H1 (cell line): ENCODE data around the gene SLC6A6. TPM values are rescaled to one million over a fixed set of nuclear protein-coding genes. Genes with fewer than 3 reads are reported as not detected.

Experiments used
- ASH2L ChIP-seq: fragments of 200-600, 300-600 bp; sonication (generic); IDR thresholded peaks from one replicate; pipeline ENCODE4 v1.7.1; 2017; ENCODE audit warnings: low read length
- BRCA1 ChIP-seq: IDR thresholded peaks from 2 replicates; pipeline ENCODE4 v1.6.1; 2012; ENCODE audit warnings: low read depth, low read length, improper control_type of control experiment
- MAFK ChIP-seq: IDR thresholded peaks from 2 replicates; pipeline ENCODE4 v1.6.1; 2012; ENCODE audit warnings: low read depth, mild to moderate bottlenecking, improper control_type of control experiment, low read length
- SIN3A ChIP-seq, 2 experiments: IDR thresholded peaks in 1 of 2; conservative IDR thresholded peaks in 1 of 2; 2 replicates each; pipeline ENCODE4 v1.6.1; 2011 to 2012; ENCODE audit warnings: low read length in 2 of 2, improper control_type of control experiment in 1 of 2, low read depth in 1 of 2, mild to moderate bottlenecking in 1 of 2
- SIRT6 ChIP-seq: IDR thresholded peaks from one replicate; pipeline ENCODE4 v1.7.1; 2012; ENCODE audit warnings: low read length, inconsistent platforms
- polyA plus RNA-seq, 7 experiments: library from polyadenylated mRNA; depleted of rRNA in 3 of 7; stranded (reverse) in 5 of 7; unstranded in 2 of 7; fragments of >200 nt in 5 of 7; fragments of 200-250 nt in 2 of 7; gene quantifications; 1 replicate in 5 of 7; 2 replicates in 1 of 7; 4 replicates in 1 of 7; pipeline versions ENCODE4 v1.2.1 to v1.2.3, GENCODE V29; 2011 to 2013; ENCODE audit warnings: missing spikeins in 2 of 7, mixed read lengths in 2 of 7
- total RNA-seq: library from RNA; stranded (reverse); fragmentation: NEBNext Ultra II Directional; extraction: Animal tissue kit (Norgen Biotek cat#: 25700); gene quantifications from 2 replicates; pipeline ENCODE4 v1.2.1, GENCODE V29; 2021

SLC6A6 gene
- total and polyA plus RNA-seq, 2 of the 8 experiments (the other 6 are each of a cell fraction or from before 2014, with no cell fraction given) = 66.2 to 144 TPM

GRCh38 chr3:14485981-14486380, 83.6 kb downstream of the SLC6A6 start (continued):
- TF ChIP-seq SIRT6 (no peak), SIN3A (conservative IDR thresholded peaks at IDR 0.05 in 1 of 2, IDR thresholded peaks at IDR 0.05 in 1 of 2; ENCODE audit: low read depth in 1 of 2, low read length in 2 of 2) (no peak), MAFK (no peak), BRCA1 (no peak), ASH2L (no peak)
